ENCODE data around the gene BMI1.

Gene BMI1

DNA sequence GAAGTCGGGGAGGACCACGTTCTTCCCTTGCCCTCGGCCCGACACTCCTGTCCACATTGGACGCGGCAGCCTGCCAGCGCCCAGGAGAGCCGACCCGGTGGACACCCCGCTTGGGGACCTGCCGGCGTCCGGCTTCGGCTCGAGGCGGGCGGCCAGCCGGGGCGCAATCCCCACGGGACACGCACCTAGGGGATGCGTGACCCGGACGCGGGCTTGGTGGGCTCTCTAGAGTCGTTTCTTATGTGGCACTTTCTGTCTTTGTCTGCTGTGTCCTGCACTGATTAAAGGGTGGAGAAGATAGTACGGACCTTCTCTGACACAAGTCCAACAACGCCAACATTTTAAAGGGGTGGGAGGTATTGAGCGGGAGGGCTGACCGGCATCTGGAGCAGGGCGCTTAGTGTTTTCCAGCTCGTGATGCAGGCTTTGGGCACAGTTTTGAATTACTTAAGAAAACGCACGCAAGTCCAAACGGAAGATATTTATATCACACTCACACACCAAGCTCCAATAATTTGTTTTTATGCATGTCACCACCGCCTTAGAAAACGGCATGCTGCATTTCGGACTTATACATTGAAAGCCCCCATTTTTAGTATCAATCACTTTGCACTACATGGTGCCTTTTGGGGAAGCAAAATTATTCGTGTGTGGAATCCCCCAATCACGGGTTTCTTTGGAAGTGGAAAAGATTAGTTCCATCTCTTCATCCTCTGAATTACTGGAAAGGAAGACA, 20.5 kb downstream of the BMI1 start:
- Histone ChIP-seq H3K27ac (ENCODE audit: low read depth, low read length) (no peak overlapping the region), H3K9me3 (ENCODE audit: insufficient read depth, low read length) (no peaks in the 10 kb centered on the region), H2AFZ (ENCODE audit: low read depth, low read length, severe bottlenecking) (peak overlapping the region; percentile 96), H3K4me3 (ENCODE audit: insufficient read depth, low read length, poor library complexity, severe bottlenecking) (peak overlapping the region; percentile 70), H3F3A (ENCODE audit: insufficient read depth) (peaks cover 3% of the 10 kb centered on the region; the same call in 1 of the 2 replicates), H3K79me2 (ENCODE audit: insufficient read depth, low read length) (no peaks in the 10 kb centered on the region), H3K9me2 (replicated peaks; ENCODE audit: insufficient read depth, low read length) (no peaks in the 10 kb centered on the region), H3K4me2 (ENCODE audit: low read depth, low read length, poor library complexity, severe bottlenecking) (peak overlapping the region; percentile 91), H3K9ac (ENCODE audit: low read length) (peak overlapping the region; percentile 76), H4K20me1 (ENCODE audit: low read depth, low read length) (no peaks in the 10 kb centered on the region), H3K36me3 (ENCODE audit: low read length) (no peaks in the 10 kb centered on the region), H3K27me3 (ENCODE audit: low read length) (0 out of 2 replicates have a peak, but pooled peaks cover 2% of the 10 kb centered on the region)
- no peak for TF ChIP-seq EZH2phosphoT487 (conservative IDR thresholded peaks at IDR 0.05; ENCODE audit: low read length)
- TF ChIP-seq, protein P1, sequence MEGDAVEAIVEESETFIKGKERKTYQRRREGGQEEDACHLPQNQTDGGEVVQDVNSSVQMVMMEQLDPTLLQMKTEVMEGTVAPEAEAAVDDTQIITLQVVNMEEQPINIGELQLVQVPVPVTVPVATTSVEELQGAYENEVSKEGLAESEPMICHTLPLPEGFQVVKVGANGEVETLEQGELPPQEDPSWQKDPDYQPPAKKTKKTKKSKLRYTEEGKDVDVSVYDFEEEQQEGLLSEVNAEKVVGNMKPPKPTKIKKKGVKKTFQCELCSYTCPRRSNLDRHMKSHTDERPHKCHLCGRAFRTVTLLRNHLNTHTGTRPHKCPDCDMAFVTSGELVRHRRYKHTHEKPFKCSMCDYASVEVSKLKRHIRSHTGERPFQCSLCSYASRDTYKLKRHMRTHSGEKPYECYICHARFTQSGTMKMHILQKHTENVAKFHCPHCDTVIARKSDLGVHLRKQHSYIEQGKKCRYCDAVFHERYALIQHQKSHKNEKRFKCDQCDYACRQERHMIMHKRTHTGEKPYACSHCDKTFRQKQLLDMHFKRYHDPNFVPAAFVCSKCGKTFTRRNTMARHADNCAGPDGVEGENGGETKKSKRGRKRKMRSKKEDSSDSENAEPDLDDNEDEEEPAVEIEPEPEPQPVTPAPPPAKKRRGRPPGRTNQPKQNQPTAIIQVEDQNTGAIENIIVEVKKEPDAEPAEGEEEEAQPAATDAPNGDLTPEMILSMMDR (IDR thresholded peaks at IDR 0.05; ENCODE audit: insufficient read depth, low read length, poor library complexity, severe bottlenecking), result no peak

DNA sequence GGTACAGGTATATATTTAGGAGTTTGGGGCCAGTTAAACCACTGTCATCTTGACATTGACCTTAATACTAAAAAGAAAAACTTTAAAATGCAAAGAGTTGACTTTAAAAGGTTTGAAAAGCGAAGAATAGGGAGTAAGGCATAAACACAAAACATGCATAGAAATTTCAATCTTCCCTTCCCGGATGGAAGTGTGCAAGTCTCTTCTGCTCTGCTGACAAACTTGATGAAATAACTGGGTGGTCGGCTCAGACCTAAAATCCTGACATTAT, 21.0 kb downstream of the BMI1 start:
- no peak overlapping the region for H3K9ac ChIP-seq (ENCODE audit: low read length)
- peaks cover 3% of the 10 kb centered on the region; the same call in 1 of the 2 replicates for H3F3A ChIP-seq (ENCODE audit: insufficient read depth)
- H3K27me3 ChIP-seq (ENCODE audit: low read length), result 0 out of 2 replicates have a peak, but pooled peaks cover 2% of the 10 kb centered on the region
- H4K20me1 ChIP-seq (ENCODE audit: low read depth, low read length), result no peaks in the 10 kb centered on the region
- no peak overlapping the region for H3K4me2 ChIP-seq (ENCODE audit: low read depth, low read length, poor library complexity, severe bottlenecking)
- H2AFZ ChIP-seq (ENCODE audit: low read depth, low read length, severe bottlenecking), result no peak overlapping the region
- no peak overlapping the region for H3K4me3 ChIP-seq (ENCODE audit: insufficient read depth, low read length, poor library complexity, severe bottlenecking)
- H3K9me2 ChIP-seq (replicated peaks; ENCODE audit: insufficient read depth, low read length), result no peaks in the 10 kb centered on the region
- H3K79me2 ChIP-seq (ENCODE audit: insufficient read depth, low read length), result no peaks in the 10 kb centered on the region
- H3K9me3 ChIP-seq (ENCODE audit: insufficient read depth, low read length), result no peaks in the 10 kb centered on the region
- no peak for TF ChIP-seq EZH2phosphoT487 (conservative IDR thresholded peaks at IDR 0.05; ENCODE audit: low read length)
- TF ChIP-seq, protein P1 (IDR thresholded peaks at IDR 0.05; ENCODE audit: insufficient read depth, low read length, poor library complexity, severe bottlenecking), result no peak
- H3K27ac ChIP-seq (ENCODE audit: low read depth, low read length), result no peak overlapping the region
- no peaks in the 10 kb centered on the region for H3K36me3 ChIP-seq (ENCODE audit: low read length)

DNA sequence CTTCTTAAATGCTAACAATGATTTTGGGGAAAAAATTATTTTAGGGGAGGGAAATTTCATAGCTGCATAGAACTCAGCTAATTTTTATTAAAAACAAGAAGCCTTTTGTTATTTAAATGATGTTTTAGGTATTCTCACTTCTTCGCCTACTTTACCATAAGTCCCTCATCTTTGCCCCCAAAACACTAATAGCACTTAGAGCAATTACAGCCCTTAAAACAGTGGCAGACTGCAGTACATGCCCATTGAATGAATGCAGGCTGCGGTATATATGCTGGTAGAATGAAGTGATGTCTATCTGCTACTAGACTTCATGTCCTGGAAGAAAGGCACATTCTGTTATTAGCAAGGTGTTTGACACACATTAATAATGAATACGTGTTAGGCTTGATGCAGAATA, 21.5 kb downstream of the BMI1 start:
- H3K9me3 ChIP-seq (ENCODE audit: insufficient read depth, low read length), result no peaks in the 10 kb centered on the region
- H4K20me1 ChIP-seq (ENCODE audit: low read depth, low read length), result no peaks in the 10 kb centered on the region
- no peak for TF ChIP-seq EZH2phosphoT487 (conservative IDR thresholded peaks at IDR 0.05; ENCODE audit: low read length)
- TF ChIP-seq, protein P1 (IDR thresholded peaks at IDR 0.05; ENCODE audit: insufficient read depth, low read length, poor library complexity, severe bottlenecking), result no peak
- H3K9ac ChIP-seq (ENCODE audit: low read length), result no peak overlapping the region
- H3K9me2 ChIP-seq (replicated peaks; ENCODE audit: insufficient read depth, low read length), result no peaks in the 10 kb centered on the region
- no peak overlapping the region for H3K27ac ChIP-seq (ENCODE audit: low read depth, low read length)
- no peak overlapping the region for H2AFZ ChIP-seq (ENCODE audit: low read depth, low read length, severe bottlenecking)
- no peak overlapping the region for H3K4me2 ChIP-seq (ENCODE audit: low read depth, low read length, poor library complexity, severe bottlenecking)
- no peaks in the 10 kb centered on the region for H3K79me2 ChIP-seq (ENCODE audit: insufficient read depth, low read length)
- 0 out of 2 replicates have a peak, but pooled peaks cover 1% of the 10 kb centered on the region for H3K27me3 ChIP-seq (ENCODE audit: low read length)
- no peaks in the 10 kb centered on the region for H3K36me3 ChIP-seq (ENCODE audit: low read length)
- no peak overlapping the region for H3K4me3 ChIP-seq (ENCODE audit: insufficient read depth, low read length, poor library complexity, severe bottlenecking)
- H3F3A ChIP-seq (ENCODE audit: insufficient read depth), result peaks cover 3% of the 10 kb centered on the region; the same call in 1 of the 2 replicates
